Hepatocyte (in vitro differentiated cells): ENCODE measurements around the gene STRN.

Experiments used
- EZH2 ChIP-seq: fragments of 200-600 bp; sonication (generic); IDR thresholded peaks from 2 replicates; pipeline ENCODE4 v1.6.1; 2016; ENCODE audit warnings: antibody characterized with exemption, mild to moderate bottlenecking, borderline replicate concordance
- EZH2phosphoT487 ChIP-seq: fragments of 200-600 bp; sonication (generic); IDR thresholded peaks from one replicate; pipeline ENCODE4 v1.6.1; 2018; ENCODE audit warnings: antibody characterized with exemption, mild to moderate bottlenecking, low read depth, moderate library complexity; ENCODE audit not compliant: unreplicated experiment, severe bottlenecking
- TF ChIP-seq, protein P1 (sequence below): fragments of 200-600 bp; sonication (generic); IDR thresholded peaks from 2 replicates; pipeline ENCODE4 v1.5.1; 2016; ENCODE audit warnings: antibody characterized with exemption, mild to moderate bottlenecking; ENCODE audit not compliant: poor library complexity

DNA sequence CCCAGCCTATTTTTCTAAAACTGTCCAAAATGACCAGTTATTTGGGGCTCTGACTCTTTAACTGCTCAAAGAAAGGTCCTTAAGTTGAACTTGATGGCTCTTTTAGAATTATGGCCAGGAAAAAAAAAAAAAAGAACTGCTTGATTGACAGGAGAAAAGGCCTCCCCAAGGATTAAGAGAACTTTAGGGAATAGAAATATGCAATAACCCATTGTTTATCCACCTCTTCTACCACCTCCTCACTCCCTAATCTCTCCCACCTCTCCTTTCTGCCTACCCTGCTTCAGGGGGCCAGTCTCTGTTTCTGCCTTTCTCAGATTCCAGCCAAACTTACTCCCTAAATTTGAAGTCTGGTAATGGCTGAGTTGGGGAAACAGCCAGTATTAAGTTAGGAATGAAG is 5.7 kb upstream of the STRN start:
- TF ChIP-seq, protein P1, sequence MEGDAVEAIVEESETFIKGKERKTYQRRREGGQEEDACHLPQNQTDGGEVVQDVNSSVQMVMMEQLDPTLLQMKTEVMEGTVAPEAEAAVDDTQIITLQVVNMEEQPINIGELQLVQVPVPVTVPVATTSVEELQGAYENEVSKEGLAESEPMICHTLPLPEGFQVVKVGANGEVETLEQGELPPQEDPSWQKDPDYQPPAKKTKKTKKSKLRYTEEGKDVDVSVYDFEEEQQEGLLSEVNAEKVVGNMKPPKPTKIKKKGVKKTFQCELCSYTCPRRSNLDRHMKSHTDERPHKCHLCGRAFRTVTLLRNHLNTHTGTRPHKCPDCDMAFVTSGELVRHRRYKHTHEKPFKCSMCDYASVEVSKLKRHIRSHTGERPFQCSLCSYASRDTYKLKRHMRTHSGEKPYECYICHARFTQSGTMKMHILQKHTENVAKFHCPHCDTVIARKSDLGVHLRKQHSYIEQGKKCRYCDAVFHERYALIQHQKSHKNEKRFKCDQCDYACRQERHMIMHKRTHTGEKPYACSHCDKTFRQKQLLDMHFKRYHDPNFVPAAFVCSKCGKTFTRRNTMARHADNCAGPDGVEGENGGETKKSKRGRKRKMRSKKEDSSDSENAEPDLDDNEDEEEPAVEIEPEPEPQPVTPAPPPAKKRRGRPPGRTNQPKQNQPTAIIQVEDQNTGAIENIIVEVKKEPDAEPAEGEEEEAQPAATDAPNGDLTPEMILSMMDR = no peak
- TF ChIP-seq EZH2 (no peak), EZH2phosphoT487 (no peak)
